SK-N-SH (cell line): ENCODE results near the gene CFAP251. TPM values are rescaled to one million over a fixed set of nuclear protein-coding genes. Genes with fewer than 3 reads are reported as not detected.
A peak's percentile ranks its signal among the peaks of the same experiment; 100 is the strongest.

ENCODE experiments used
- CTCF ChIA-PET: fragments of 300-600, 350-600 bp; formaldehyde crosslinking; extraction: SDS; loops from one replicate; lab custom pipeline; 2021; lab: Yijun Ruan, JAX
- POLR2A ChIA-PET: fragments of 350-600 bp; sonication (Branson Sonifier 250); formaldehyde crosslinking; extraction: SDS; loops from one replicate; lab custom pipeline; 2020; ENCODE audit warnings: antibody characterized with exemption, inconsistent platforms; lab: Yijun Ruan, JAX
- DNase-seq: peaks from one replicate; pipeline ENCODE4 v3.0.0; 2012
- H2AFZ ChIP-seq: fragments of 200-600 bp; sonication (generic); 2 replicates; pipeline ENCODE4 v1.8.1; 2016; ENCODE audit warnings: antibody characterized with exemption, mild to moderate bottlenecking, low read depth
- H3F3A ChIP-seq: fragments of 200-600 bp; sonication (generic); replicated peaks from 2 replicates; pipeline ENCODE3; 2016; ENCODE audit warnings: antibody characterized with exemption, mild to moderate bottlenecking; ENCODE audit not compliant: insufficient read depth
- H3K27ac ChIP-seq, 2 experiments: fragments of 200-500 bp in 1 of 2; fragments of 200-600 bp in 1 of 2; sonication (Bioruptor generic) in 1 of 2; sonication (generic), shearing (Covaris generic) in 1 of 2; 2 replicates each; pipeline versions ENCODE4 v1.5.1 to v1.6.1; 2014 to 2016; ENCODE audit warnings: low read depth in 2 of 2, inconsistent platforms in 1 of 2, low read length in 1 of 2, mild to moderate bottlenecking in 1 of 2, mixed read lengths in 1 of 2
- H3K27me3 ChIP-seq: fragments of 200-600 bp; sonication (generic), shearing (Covaris generic); 2 replicates; pipeline ENCODE4 v1.6.1; 2016; ENCODE audit warnings: mixed run types; ENCODE audit not compliant: insufficient read depth
- H3K36me3 ChIP-seq, 2 experiments: fragments of 200-500 bp in 1 of 2; fragments of 200-600 bp in 1 of 2; sonication (Bioruptor generic) in 1 of 2; sonication (generic) in 1 of 2; replicated peaks in 1 of 2; 2 replicates each; pipeline versions ENCODE3 to v1.5.1; 2014 to 2016; ENCODE audit warnings: low read length in 1 of 2, mild to moderate bottlenecking in 1 of 2; ENCODE audit not compliant: insufficient read depth in 2 of 2, control insufficient read depth in 1 of 2
- H3K4me1 ChIP-seq, 2 experiments: fragments of 200-500 bp in 1 of 2; fragments of 200-600 bp in 1 of 2; sonication (Bioruptor generic) in 1 of 2; sonication (generic), shearing (Covaris generic) in 1 of 2; 2 replicates each; pipeline versions ENCODE4 v1.5.1 to v1.6.1; 2014 to 2016; ENCODE audit warnings: low read depth in 1 of 2, low read length in 1 of 2, mixed run types in 1 of 2; ENCODE audit not compliant: insufficient read depth in 2 of 2, control insufficient read depth in 1 of 2
- H3K4me2 ChIP-seq: fragments of 200-600 bp; sonication (generic), shearing (Covaris generic); 2 replicates; pipeline ENCODE4 v1.6.1; 2017; ENCODE audit warnings: mixed run types
- H3K4me3 ChIP-seq, 2 experiments: fragments of 200-500 bp in 1 of 2; fragments of 200-600 bp in 1 of 2; sonication (Bioruptor generic) in 1 of 2; sonication (generic), shearing (Covaris generic) in 1 of 2; 2 replicates each; pipeline versions ENCODE4 v1.5.1 to v1.8.1; 2014 to 2016; ENCODE audit warnings: low read depth in 2 of 2, inconsistent platforms in 1 of 2, low read length in 1 of 2, mild to moderate bottlenecking in 1 of 2, mixed read lengths in 1 of 2, moderate library complexity in 1 of 2
- H3K79me2 ChIP-seq: fragments of 200-600 bp; sonication (generic); 2 replicates; pipeline ENCODE4 v1.8.1; 2017; ENCODE audit warnings: mild to moderate bottlenecking; ENCODE audit not compliant: insufficient read depth
- H3K9ac ChIP-seq: fragments of 200-600 bp; sonication (generic); 2 replicates; pipeline ENCODE4 v1.6.1; 2017; ENCODE audit warnings: mixed run types
- H3K9me2 ChIP-seq: fragments of 200-600 bp; sonication (generic); 2 replicates; pipeline ENCODE4 v1.6.1; 2017; ENCODE audit warnings: mixed run types
- H3K9me3 ChIP-seq: fragments of 200-600 bp; sonication (generic); 2 replicates; pipeline ENCODE4 v1.6.1; 2017; ENCODE audit warnings: mixed run types, mild to moderate bottlenecking, moderate library complexity
- H4K20me1 ChIP-seq: fragments of 200-600 bp; sonication (generic); 2 replicates; pipeline ENCODE4 v1.6.1; 2017; ENCODE audit warnings: mild to moderate bottlenecking, mixed run types; ENCODE audit not compliant: insufficient read depth
- CHD2 ChIP-seq: fragments of 150-350 bp; IDR thresholded peaks from 2 replicates; pipeline ENCODE4 v1.6.1; 2018; ENCODE audit warnings: low read length; ENCODE audit not compliant: partially characterized antibody
- ELF1 ChIP-seq: IDR thresholded peaks from 2 replicates; pipeline ENCODE4 v1.4.0; 2012
- EZH2phosphoT487 ChIP-seq: fragments of 200-600 bp; sonication (generic); IDR thresholded peaks from 2 replicates; pipeline ENCODE4 v1.6.1; 2017; ENCODE audit warnings: low read depth, mixed run types, mild to moderate bottlenecking, antibody characterized with exemption, moderate library complexity, borderline replicate concordance
- FOXJ3 ChIP-seq: sonication (generic); formaldehyde crosslinking; IDR thresholded peaks from 2 replicates; pipeline ENCODE4 v1.5.1; 2020; ENCODE audit warnings: mild to moderate bottlenecking, missing genetic modification reagents
- FOXM1 ChIP-seq: IDR thresholded peaks from 2 replicates; pipeline ENCODE4 v1.4.0; 2012; ENCODE audit warnings: low read depth, mild to moderate bottlenecking
- GABPA ChIP-seq: IDR thresholded peaks from 2 replicates; pipeline ENCODE4 v1.4.0; 2012; ENCODE audit warnings: low read depth, mild to moderate bottlenecking
- JUND ChIP-seq: IDR thresholded peaks from 2 replicates; pipeline ENCODE4 v1.4.0; 2012
- MEF2A ChIP-seq: IDR thresholded peaks from 2 replicates; pipeline ENCODE4 v1.4.0; 2012; ENCODE audit warnings: low read depth, borderline replicate concordance
- MXI1 ChIP-seq: IDR thresholded peaks from 2 replicates; pipeline ENCODE4 v1.6.1; 2012; ENCODE audit warnings: mild to moderate bottlenecking, low read depth, low read length, improper control_type of control experiment
- NRF1 ChIP-seq: IDR thresholded peaks from 2 replicates; pipeline ENCODE4 v1.6.1; 2012; ENCODE audit warnings: low read depth, mild to moderate bottlenecking, low read length
- POLR2AphosphoS5 ChIP-seq: IDR thresholded peaks from 2 replicates; pipeline ENCODE4 v1.6.1; 2012; ENCODE audit warnings: low read depth, low read length
- RAD21 ChIP-seq: IDR thresholded peaks from 2 replicates; pipeline ENCODE4 v1.6.1; 2012; ENCODE audit warnings: mild to moderate bottlenecking, low read length
- SMC3 ChIP-seq: IDR thresholded peaks from 2 replicates; pipeline ENCODE4 v1.6.1; 2012; ENCODE audit warnings: low read depth, low read length, improper control_type of control experiment
- TAF1 ChIP-seq: IDR thresholded peaks from 2 replicates; pipeline ENCODE4 v1.6.1; 2012; ENCODE audit warnings: low read depth, mild to moderate bottlenecking, low read length, moderate library complexity, borderline replicate concordance
- TCF12 ChIP-seq: IDR thresholded peaks from 2 replicates; pipeline ENCODE4 v1.4.0; 2012
- YY1 ChIP-seq: IDR thresholded peaks from 2 replicates; pipeline ENCODE4 v1.4.0; 2012; ENCODE audit warnings: low read depth, mild to moderate bottlenecking
- WGBS: methylation state at CpG from one replicate; pipeline ENCODE4 v1.1.6; 2017; ENCODE audit warnings: low lambda C conversion rate; 5-methylcytosine and 5-hydroxymethylcytosine counted together
- polyA plus RNA-seq, 3 experiments: library from polyadenylated mRNA; depleted of rRNA; stranded (reverse); fragments of >200 nt; gene quantifications; 2 replicates each; pipeline ENCODE4 v1.2.3, GENCODE V29; 2012
- TF ChIP-seq, protein P1 (sequence below): IDR thresholded peaks from 2 replicates; pipeline ENCODE4 v1.6.1; 2012; ENCODE audit warnings: mild to moderate bottlenecking, low read depth, low read length, moderate library complexity
- TF ChIP-seq, protein P2 (sequence below): fragments of 200-600 bp; sonication (generic); IDR thresholded peaks from 2 replicates; pipeline ENCODE4 v1.6.1; 2017; ENCODE audit warnings: antibody characterized with exemption, mild to moderate bottlenecking, moderate library complexity
- TF ChIP-seq, protein P3 (sequence below): IDR thresholded peaks from 2 replicates; pipeline ENCODE4 v1.4.0; 2012; ENCODE audit warnings: low read depth, borderline replicate concordance

Gene CFAP251
- polyA plus RNA-seq, 1 of the 3 experiments (the other 2 are of a cell fraction) = 5.7 TPM

GRCh38 chr12:121953695-121954094 is 35.3 kb downstream of the CFAP251 start:
- 67% methylated on average over 3 of the region's 3 CpGs for WGBS
- no peak overlapping the region for H2AFZ ChIP-seq
- DNase-seq = no peak
- ChIA-PET CTCF (interaction anchor here (0.9 to 1.4 kb wide), 2 partner anchors 13 to 76 kb away, joined by 3 read pairs; no protein-coding TSS in a partner anchor), POLR2A (no interaction called here)
- H3K27ac ChIP-seq = no peak overlapping the region
- no peaks in the 10 kb centered on the region for H4K20me1 ChIP-seq
- 0 out of 2 replicates have a peak, but pooled peaks cover 6% of the 10 kb centered on the region for H3K9me3 ChIP-seq
- no peak overlapping the region for H3K9ac ChIP-seq
- H3K36me3 ChIP-seq = peaks cover 0 to 23% of the 10 kb centered on the region in 2 experiments
- no peak overlapping the region for H3K4me3 ChIP-seq
- peaks cover 24% of the 10 kb centered on the region for H3F3A ChIP-seq
- TF ChIP-seq EZH2phosphoT487 (no peak), MXI1 (no peak), YY1 (no peak), SMC3 (no peak), FOXM1 (no peak), TAF1 (no peak), ELF1 (no peak), CHD2 (no peak), TCF12 (no peak), FOXJ3 (no peak), POLR2AphosphoS5 (no peak), JUND (no peak), NRF1 (no peak), GABPA (no peak)
- TF ChIP-seq, all 33 proteins: peak for 0
- H3K4me2 ChIP-seq = no peak overlapping the region
- H3K79me2 ChIP-seq = no peaks in the 10 kb centered on the region; the same call in 1 of the 2 replicates
- H3K27me3 ChIP-seq = no peaks in the 10 kb centered on the region
- 0 out of 4 replicates have a peak, but pooled peaks cover 0 to 3% of the 10 kb centered on the region in 2 experiments for H3K4me1 ChIP-seq
- H3K9me2 ChIP-seq = no peaks in the 10 kb centered on the region

GRCh38 chr12:121955258-121956237 is 37.2 kb downstream of the CFAP251 start:
- 0 out of 4 replicates have a peak, but pooled peaks cover 0 to 5% of the 10 kb centered on the region in 2 experiments for H3K4me1 ChIP-seq
- H3K36me3 ChIP-seq = peaks cover 0 to 24% of the 10 kb centered on the region in 2 experiments
- H3K79me2 ChIP-seq = no peaks in the 10 kb centered on the region
- POLR2A ChIA-PET = no interaction called here
- H3K9me2 ChIP-seq = no peaks in the 10 kb centered on the region
- H4K20me1 ChIP-seq = no peaks in the 10 kb centered on the region
- CTCF ChIA-PET = interaction anchor here (1.1 kb wide), 1 partner anchor 167 kb away, joined by 3 read pairs; no protein-coding TSS in a partner anchor
- peaks cover 19% of the 10 kb centered on the region for H3F3A ChIP-seq
- H3K27me3 ChIP-seq = no peaks in the 10 kb centered on the region
- no peak overlapping the region for H3K9ac ChIP-seq
- no peak overlapping the region; a peak in 1 of 4 replicates for H3K4me3 ChIP-seq
- TF ChIP-seq, protein P1, sequence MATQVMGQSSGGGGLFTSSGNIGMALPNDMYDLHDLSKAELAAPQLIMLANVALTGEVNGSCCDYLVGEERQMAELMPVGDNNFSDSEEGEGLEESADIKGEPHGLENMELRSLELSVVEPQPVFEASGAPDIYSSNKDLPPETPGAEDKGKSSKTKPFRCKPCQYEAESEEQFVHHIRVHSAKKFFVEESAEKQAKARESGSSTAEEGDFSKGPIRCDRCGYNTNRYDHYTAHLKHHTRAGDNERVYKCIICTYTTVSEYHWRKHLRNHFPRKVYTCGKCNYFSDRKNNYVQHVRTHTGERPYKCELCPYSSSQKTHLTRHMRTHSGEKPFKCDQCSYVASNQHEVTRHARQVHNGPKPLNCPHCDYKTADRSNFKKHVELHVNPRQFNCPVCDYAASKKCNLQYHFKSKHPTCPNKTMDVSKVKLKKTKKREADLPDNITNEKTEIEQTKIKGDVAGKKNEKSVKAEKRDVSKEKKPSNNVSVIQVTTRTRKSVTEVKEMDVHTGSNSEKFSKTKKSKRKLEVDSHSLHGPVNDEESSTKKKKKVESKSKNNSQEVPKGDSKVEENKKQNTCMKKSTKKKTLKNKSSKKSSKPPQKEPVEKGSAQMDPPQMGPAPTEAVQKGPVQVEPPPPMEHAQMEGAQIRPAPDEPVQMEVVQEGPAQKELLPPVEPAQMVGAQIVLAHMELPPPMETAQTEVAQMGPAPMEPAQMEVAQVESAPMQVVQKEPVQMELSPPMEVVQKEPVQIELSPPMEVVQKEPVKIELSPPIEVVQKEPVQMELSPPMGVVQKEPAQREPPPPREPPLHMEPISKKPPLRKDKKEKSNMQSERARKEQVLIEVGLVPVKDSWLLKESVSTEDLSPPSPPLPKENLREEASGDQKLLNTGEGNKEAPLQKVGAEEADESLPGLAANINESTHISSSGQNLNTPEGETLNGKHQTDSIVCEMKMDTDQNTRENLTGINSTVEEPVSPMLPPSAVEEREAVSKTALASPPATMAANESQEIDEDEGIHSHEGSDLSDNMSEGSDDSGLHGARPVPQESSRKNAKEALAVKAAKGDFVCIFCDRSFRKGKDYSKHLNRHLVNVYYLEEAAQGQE = no peak
- no peak for TF ChIP-seq POLR2AphosphoS5
- peak; percentile 49 for TF ChIP-seq SMC3
- peak; percentile 42 for TF ChIP-seq RAD21
- TF ChIP-seq NRF1 = no peak
- no peak for TF ChIP-seq CHD2
- no peak for TF ChIP-seq TCF12
- TF ChIP-seq, protein P2, sequence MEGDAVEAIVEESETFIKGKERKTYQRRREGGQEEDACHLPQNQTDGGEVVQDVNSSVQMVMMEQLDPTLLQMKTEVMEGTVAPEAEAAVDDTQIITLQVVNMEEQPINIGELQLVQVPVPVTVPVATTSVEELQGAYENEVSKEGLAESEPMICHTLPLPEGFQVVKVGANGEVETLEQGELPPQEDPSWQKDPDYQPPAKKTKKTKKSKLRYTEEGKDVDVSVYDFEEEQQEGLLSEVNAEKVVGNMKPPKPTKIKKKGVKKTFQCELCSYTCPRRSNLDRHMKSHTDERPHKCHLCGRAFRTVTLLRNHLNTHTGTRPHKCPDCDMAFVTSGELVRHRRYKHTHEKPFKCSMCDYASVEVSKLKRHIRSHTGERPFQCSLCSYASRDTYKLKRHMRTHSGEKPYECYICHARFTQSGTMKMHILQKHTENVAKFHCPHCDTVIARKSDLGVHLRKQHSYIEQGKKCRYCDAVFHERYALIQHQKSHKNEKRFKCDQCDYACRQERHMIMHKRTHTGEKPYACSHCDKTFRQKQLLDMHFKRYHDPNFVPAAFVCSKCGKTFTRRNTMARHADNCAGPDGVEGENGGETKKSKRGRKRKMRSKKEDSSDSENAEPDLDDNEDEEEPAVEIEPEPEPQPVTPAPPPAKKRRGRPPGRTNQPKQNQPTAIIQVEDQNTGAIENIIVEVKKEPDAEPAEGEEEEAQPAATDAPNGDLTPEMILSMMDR = peak; percentile 62
- no peak for TF ChIP-seq GABPA
- TF ChIP-seq MEF2A = no peak
- no peak for TF ChIP-seq FOXJ3
- TF ChIP-seq, protein P3, sequence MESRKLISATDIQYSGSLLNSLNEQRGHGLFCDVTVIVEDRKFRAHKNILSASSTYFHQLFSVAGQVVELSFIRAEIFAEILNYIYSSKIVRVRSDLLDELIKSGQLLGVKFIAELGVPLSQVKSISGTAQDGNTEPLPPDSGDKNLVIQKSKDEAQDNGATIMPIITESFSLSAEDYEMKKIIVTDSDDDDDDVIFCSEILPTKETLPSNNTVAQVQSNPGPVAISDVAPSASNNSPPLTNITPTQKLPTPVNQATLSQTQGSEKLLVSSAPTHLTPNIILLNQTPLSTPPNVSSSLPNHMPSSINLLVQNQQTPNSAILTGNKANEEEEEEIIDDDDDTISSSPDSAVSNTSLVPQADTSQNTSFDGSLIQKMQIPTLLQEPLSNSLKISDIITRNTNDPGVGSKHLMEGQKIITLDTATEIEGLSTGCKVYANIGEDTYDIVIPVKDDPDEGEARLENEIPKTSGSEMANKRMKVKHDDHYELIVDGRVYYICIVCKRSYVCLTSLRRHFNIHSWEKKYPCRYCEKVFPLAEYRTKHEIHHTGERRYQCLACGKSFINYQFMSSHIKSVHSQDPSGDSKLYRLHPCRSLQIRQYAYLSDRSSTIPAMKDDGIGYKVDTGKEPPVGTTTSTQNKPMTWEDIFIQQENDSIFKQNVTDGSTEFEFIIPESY = no peak
- no peak overlapping the region for H3K4me2 ChIP-seq
- 0 out of 2 replicates have a peak, but pooled peaks cover 6% of the 10 kb centered on the region for H3K9me3 ChIP-seq
- H3K27ac ChIP-seq = no peak overlapping the region
- WGBS = 90% methylated on average over 13 of the region's 13 CpGs
- H2AFZ ChIP-seq = no peak overlapping the region
- peak; percentile 41 for DNase-seq
